HepG2 (cell line): Measurements from ENCODE around the gene ERCC2. TPM values are rescaled to one million over a fixed set of nuclear protein-coding genes. Genes with fewer than 3 reads are reported as not detected.

Source experiments
- CREBL2 ChIP-seq: sonication (generic); formaldehyde crosslinking; IDR thresholded peaks from 2 replicates; pipeline ENCODE4 v1.8.1; 2023; ENCODE audit warnings: missing genetic modification reagents, mild to moderate bottlenecking, borderline replicate concordance
- HDAC6 ChIP-seq: fragments of 200-600 bp; sonication (generic); IDR thresholded peaks from 2 replicates; pipeline ENCODE4 v1.7.0; 2017; ENCODE audit warnings: mild to moderate bottlenecking, antibody characterized with exemption, low read length, low read depth
- HOXA5 ChIP-seq: sonication (generic); formaldehyde crosslinking; IDR thresholded peaks from 2 replicates; pipeline ENCODE4 v1.4.0; 2020; ENCODE audit warnings: missing genetic modification reagents
- MTERF4 ChIP-seq: sonication (generic); formaldehyde crosslinking; IDR thresholded peaks from 2 replicates; pipeline ENCODE4 v1.8.0; 2023; ENCODE audit warnings: mild to moderate bottlenecking, missing genetic modification reagents
- PHF20 ChIP-seq: sonication (generic); formaldehyde crosslinking; IDR thresholded peaks from 2 replicates; pipeline ENCODE4 v1.5.0; 2020; ENCODE audit warnings: mild to moderate bottlenecking, missing genetic modification reagents
- SMAD3 ChIP-seq: sonication (generic); formaldehyde crosslinking; IDR thresholded peaks from 2 replicates; pipeline ENCODE4 v1.4.0; 2020; ENCODE audit warnings: missing genetic modification reagents
- SSRP1 ChIP-seq: IDR thresholded peaks from 2 replicates; pipeline ENCODE4 v1.6.1; 2016; ENCODE audit warnings: control low read depth
- THAP7 ChIP-seq: sonication (generic); formaldehyde crosslinking; IDR thresholded peaks from 2 replicates; pipeline ENCODE4 v1.8.1; 2023; ENCODE audit warnings: mild to moderate bottlenecking, missing genetic modification reagents
- THAP9 ChIP-seq: sonication (generic); formaldehyde crosslinking; IDR thresholded peaks from 2 replicates; pipeline ENCODE4; 2020; ENCODE audit warnings: missing genetic modification reagents, mild to moderate bottlenecking, borderline replicate concordance
- TRIM24 ChIP-seq: sonication (generic); formaldehyde crosslinking; IDR thresholded peaks from 2 replicates; pipeline ENCODE4 v1.8.0; 2022; ENCODE audit warnings: mild to moderate bottlenecking, missing genetic modification reagents
- U2AF2 ChIP-seq: fragments of 200-400 bp; formaldehyde crosslinking; IDR thresholded peaks from 2 replicates; pipeline ENCODE4 v1.6.1; 2017; ENCODE audit warnings: low read depth, mild to moderate bottlenecking, low read length
- ZBTB33 ChIP-seq: sonication (generic); formaldehyde crosslinking; IDR thresholded peaks from 2 replicates; pipeline ENCODE4 v1.4.0; 2020; ENCODE audit warnings: missing genetic modification reagents
- ZBTB39 ChIP-seq: sonication (generic); formaldehyde crosslinking; IDR thresholded peaks from 2 replicates; pipeline ENCODE4 v1.5.0; 2020; ENCODE audit warnings: missing genetic modification reagents
- ZBTB42 ChIP-seq: sonication (generic); formaldehyde crosslinking; IDR thresholded peaks from 2 replicates; pipeline ENCODE4 v1.5.0; 2020; ENCODE audit warnings: mild to moderate bottlenecking, missing genetic modification reagents
- ZNF10 ChIP-seq: sonication (generic); formaldehyde crosslinking; IDR thresholded peaks from 2 replicates; pipeline ENCODE4 v1.4.0; 2020; ENCODE audit warnings: mild to moderate bottlenecking, low read depth, missing genetic modification reagents, borderline replicate concordance
- ZNF17 ChIP-seq: sonication (generic); formaldehyde crosslinking; IDR thresholded peaks from 2 replicates; pipeline ENCODE4 v1.5.0; 2020; ENCODE audit warnings: mild to moderate bottlenecking, missing genetic modification reagents
- ZNF180 ChIP-seq: sonication (generic); formaldehyde crosslinking; IDR thresholded peaks from 2 replicates; pipeline ENCODE4 v1.4.0; 2020; ENCODE audit warnings: low read depth, missing genetic modification reagents, borderline replicate concordance
- ZNF773 ChIP-seq: sonication (generic); formaldehyde crosslinking; IDR thresholded peaks from 2 replicates; pipeline ENCODE4 v1.4.0; 2020; ENCODE audit warnings: missing genetic modification reagents, borderline replicate concordance
- polyA plus RNA-seq, 8 experiments: library from polyadenylated mRNA; depleted of rRNA in 3 of 8; stranded (reverse) in 7 of 8; unstranded in 1 of 8; fragments of >200 nt; fragmentation: Illumina TruSeq in 4 of 8; extraction: Trizol in 4 of 8; gene quantifications; 2 replicates each; pipeline versions ENCODE4 v1.2.1 to v1.2.3, GENCODE V29; 2011 to 2016; ENCODE audit warnings: low read depth in 4 of 8, missing spikeins in 1 of 8, mixed read lengths in 1 of 8; ENCODE audit not compliant: insufficient read depth in 1 of 8
- total RNA-seq, 5 experiments: library from RNA; depleted of rRNA; stranded (reverse); fragments of >200 nt; fragmentation: Illumina TruSeq; extraction: Trizol; gene quantifications; 2 replicates each; pipeline ENCODE4 v1.2.3, GENCODE V29; 2016; ENCODE audit warnings: low read depth in 1 of 5

ERCC2 gene
- total and polyA plus RNA-seq, 2 of the 13 experiments (the other 11 are each of a cell fraction or from before 2014, with no cell fraction given) = 25.4 to 49.2 TPM

GRCh38 chr19:45406226-45407090, 36.1 kb upstream of the ERCC2 start, which contains the start of gene POLR1G (continued):
- TF ChIP-seq ZBTB39 (CRISPR knock-in tag) (0 out of 2 replicates have a peak, but pooled peaks have one; percentile 60), THAP9 (CRISPR knock-in tag) (no peak), SMAD3 (CRISPR knock-in tag) (peak; percentile 53; the same call in 1 of the 2 replicates), ZNF773 (CRISPR knock-in tag) (0 out of 2 replicates have a peak, but pooled peaks have one; percentile 13), HOXA5 (CRISPR knock-in tag) (no peak), TRIM24 (CRISPR knock-in tag) (no peak), ZNF180 (CRISPR knock-in tag) (no peak), CREBL2 (no peak), HDAC6 (no peak), ZBTB42 (CRISPR knock-in tag) (no peak), ZNF10 (CRISPR knock-in tag) (no peak), SSRP1 (no peak), MTERF4 (CRISPR knock-in tag) (no peak), PHF20 (CRISPR knock-in tag) (peak; percentile 64), THAP7 (CRISPR knock-in tag) (no peak), ZNF17 (CRISPR knock-in tag) (no peak), U2AF2 (no peak), ZBTB33 (CRISPR knock-in tag) (no peak)
